ENCODE data around the gene PSME2. TPM values are rescaled to one million over a fixed set of nuclear protein-coding genes. Genes with fewer than 3 reads are reported as not detected.

Gene PSME2
- total and polyA plus RNA-seq, 2 of the 13 experiments (the other 11 are each of a cell fraction or from before 2014, with no cell fraction given): 332 to 716 TPM

- TF ChIP-seq ZFP91 (CRISPR knock-in tag; IDR thresholded peaks at IDR 0.05; ENCODE audit: borderline replicate concordance) (no peak), DR1 (CRISPR knock-in tag; IDR thresholded peaks at IDR 0.05) (no peak), ZNF687 (CRISPR knock-in tag; IDR thresholded peaks at IDR 0.05) (no peak), ZNF747 (CRISPR knock-in tag; IDR thresholded peaks at IDR 0.05; ENCODE audit: borderline replicate concordance) (no peak), IKZF5 (CRISPR knock-in tag; IDR thresholded peaks at IDR 0.05) (no peak), MAF1 (CRISPR knock-in tag; IDR thresholded peaks at IDR 0.05; ENCODE audit: borderline replicate concordance) (no peak), KLF15 (CRISPR knock-in tag; IDR thresholded peaks at IDR 0.05; ENCODE audit: borderline replicate concordance) (no peak), ZNF362 (CRISPR knock-in tag; IDR thresholded peaks at IDR 0.05; ENCODE audit: borderline replicate concordance) (peak; percentile 77; the same call in 1 of the 2 replicates), FOSL2 (CRISPR knock-in tag; IDR thresholded peaks at IDR 0.05) (0 out of 2 replicates have a peak, but pooled peaks have one; percentile 25), ZNF562 (CRISPR knock-in tag; IDR thresholded peaks at IDR 0.05; ENCODE audit: borderline replicate concordance) (no peak), FOXA1 (IDR thresholded peaks at IDR 0.05) (no peak), FOXA1 (CRISPR knock-in tag; IDR thresholded peaks at IDR 0.05) (no peak), DNMT1 (CRISPR knock-in tag; IDR thresholded peaks at IDR 0.05) (no peak), ZBTB38 (CRISPR knock-in tag; IDR thresholded peaks at IDR 0.05) (peak; percentile 44; the same call in 1 of the 2 replicates), ZNF224 (CRISPR knock-in tag; IDR thresholded peaks at IDR 0.05) (no peak), ZC3H4 (CRISPR knock-in tag; IDR thresholded peaks at IDR 0.05; ENCODE audit: borderline replicate concordance) (no peak), SOX6 (IDR thresholded peaks at IDR 0.05) (no peak), SOX6 (CRISPR knock-in tag; IDR thresholded peaks at IDR 0.05) (peak; percentile 6; the same call in 1 of the 2 replicates), ZNF704 (CRISPR knock-in tag; IDR thresholded peaks at IDR 0.05; ENCODE audit: borderline replicate concordance) (no peak), ZNF251 (CRISPR knock-in tag; IDR thresholded peaks at IDR 0.05) (no peak), ZNF644 (CRISPR knock-in tag; IDR thresholded peaks at IDR 0.05; ENCODE audit: low read depth) (no peak), MAFF (IDR thresholded peaks at IDR 0.05; ENCODE audit: low read depth, low read length) (no peak), AGO2 (optimal IDR thresholded peaks at IDR 0.05; ENCODE audit: low read depth, low read length) (no peak)
These were observed 36.4 kb downstream of the PSME2 start (continued) for GRCh38 chr14:24110060-24110459.
